H1 (cell line): Measurements from ENCODE around the gene DAGLA. TPM values are rescaled to one million over a fixed set of nuclear protein-coding genes. Genes with fewer than 3 reads are reported as not detected.
A peak's percentile ranks its signal among the peaks of the same experiment; 100 is the strongest.

ENCODE experiments used
- CTCF ChIA-PET: fragments of 300-600 bp; sonication (Branson Sonifier 250); formaldehyde crosslinking; loops from one replicate; lab custom pipeline; 2021; ENCODE audit not compliant: partially characterized antibody; lab: Charles Lee
- POLR2A ChIA-PET: fragments of 300-600 bp; sonication (Branson Sonifier 250); formaldehyde crosslinking; loops from one replicate; lab custom pipeline; 2021; ENCODE audit warnings: inconsistent platforms; ENCODE audit not compliant: partially characterized antibody; lab: Charles Lee
- DNase-seq, 2 experiments: peaks; one replicate each; pipeline versions ENCODE4 v3.0.0 to v3.0.0-alpha.2; 2010 to 2022; ENCODE audit warnings: low spot score in 2 of 2, low read depth in 1 of 2, mixed read lengths in 1 of 2
- FAIRE-seq: peaks from 2 replicates; lab custom pipeline; 2011; peaks lifted over from hg19 to GRCh38; lab: Jason Lieb, UNC
- H2AFZ ChIP-seq: 2 replicates; pipeline ENCODE4 v1.8.1; 2012; ENCODE audit warnings: low read length, inconsistent platforms
- H2AK5ac ChIP-seq: 2 replicates; pipeline ENCODE4 v1.6.1; 2013; ENCODE audit warnings: low read depth, low read length
- H2BK120ac ChIP-seq: replicated peaks from 2 replicates; pipeline ENCODE3; 2013; ENCODE audit warnings: low read depth, low read length, inconsistent platforms
- H2BK12ac ChIP-seq: 2 replicates; pipeline ENCODE4 v1.6.1; 2013; ENCODE audit warnings: low read depth, low read length
- H2BK15ac ChIP-seq: 2 replicates; pipeline ENCODE4 v1.6.1; 2013; ENCODE audit warnings: low read length
- H2BK20ac ChIP-seq: 2 replicates; pipeline ENCODE4 v1.6.1; 2013; ENCODE audit warnings: low read length
- H2BK5ac ChIP-seq: 2 replicates; pipeline ENCODE4 v1.6.1; 2013; ENCODE audit warnings: low read depth, low read length
- H3K14ac ChIP-seq: 2 replicates; pipeline ENCODE4 v1.6.1; 2013; ENCODE audit warnings: inconsistent platforms; ENCODE audit not compliant: insufficient read length
- H3K18ac ChIP-seq: 2 replicates; pipeline ENCODE4 v1.6.1; 2013; ENCODE audit warnings: low read length; ENCODE audit errors: extremely low read depth
- H3K23ac ChIP-seq: 2 replicates; pipeline ENCODE4 v1.6.1; 2013; ENCODE audit warnings: inconsistent platforms; ENCODE audit not compliant: insufficient read length
- H3K23me2 ChIP-seq: 2 replicates; pipeline ENCODE4 v1.6.1; 2013; ENCODE audit warnings: low read depth, low read length
- H3K27ac ChIP-seq: 2 replicates; pipeline ENCODE4 v1.6.1; 2011; ENCODE audit warnings: low read depth, low read length, inconsistent platforms
- H3K27me3 ChIP-seq, 4 experiments: replicated peaks in 1 of 4; 1 replicate in 1 of 4; 2 replicates in 3 of 4; pipeline versions ENCODE4 v1.6.1 to v1.8.1; 2011 to 2013; ENCODE audit warnings: low read length in 3 of 4, mild to moderate bottlenecking in 3 of 4, inconsistent platforms in 2 of 4, mixed read lengths in 2 of 4, moderate library complexity in 1 of 4; ENCODE audit not compliant: control insufficient read depth in 3 of 4, insufficient read depth in 3 of 4; ENCODE audit errors: extremely low read depth in 1 of 4
- H3K36me3 ChIP-seq, 4 experiments: 2 replicates each; pipeline versions ENCODE4 v1.6.1 to v1.8.1; 2011 to 2013; ENCODE audit warnings: mild to moderate bottlenecking in 4 of 4, low read length in 3 of 4, moderate library complexity in 2 of 4, control low read depth in 1 of 4, inconsistent platforms in 1 of 4; ENCODE audit not compliant: insufficient read depth in 4 of 4, control insufficient read depth in 2 of 4
- H3K4ac ChIP-seq: replicated peaks from 2 replicates; pipeline ENCODE3; 2013; ENCODE audit warnings: low read length, low read depth, mixed read lengths, inconsistent platforms; ENCODE audit not compliant: insufficient read length
- H3K4me1 ChIP-seq, 4 experiments: replicated peaks in 1 of 4; 1 replicate in 1 of 4; 2 replicates in 3 of 4; pipeline versions ENCODE4 v1.6.1 to v1.8.1; 2011 to 2013; ENCODE audit warnings: low read length in 3 of 4, inconsistent platforms in 2 of 4, mixed read lengths in 1 of 4; ENCODE audit not compliant: insufficient read depth in 4 of 4, control insufficient read depth in 3 of 4
- H3K4me2 ChIP-seq, 2 experiments: 2 replicates each; pipeline versions ENCODE4 v1.6.1 to v1.8.1; 2011 to 2013; ENCODE audit warnings: low read depth in 2 of 2, low read length in 2 of 2, control low read depth in 1 of 2, inconsistent platforms in 1 of 2, mild to moderate bottlenecking in 1 of 2; ENCODE audit not compliant: insufficient read depth in 1 of 2
- H3K4me3 ChIP-seq, 4 experiments: fragments of 200-600, 300-600 bp in 1 of 4; sonication (generic), shearing (Covaris generic), sonication (Bioruptor Twin) in 1 of 4; 2 replicates each; pipeline versions ENCODE4 v1.5.1 to v1.8.1; 2011 to 2016; ENCODE audit warnings: low read length in 4 of 4, low read depth in 3 of 4, control low read depth in 2 of 4, inconsistent platforms in 2 of 4, mild to moderate bottlenecking in 2 of 4, mixed read lengths in 1 of 4, moderate library complexity in 1 of 4; ENCODE audit not compliant: insufficient read depth in 2 of 4; ENCODE audit errors: extremely low read depth in 1 of 4
- H3K56ac ChIP-seq: replicated peaks from 2 replicates; pipeline ENCODE3; 2013; ENCODE audit warnings: low read depth, mild to moderate bottlenecking, mixed read lengths, low read length, inconsistent platforms; ENCODE audit not compliant: insufficient read length
- H3K79me1 ChIP-seq: 2 replicates; pipeline ENCODE4 v1.6.1; 2013; ENCODE audit warnings: low read depth, low read length, control low read depth
- H3K79me2 ChIP-seq, 2 experiments: 2 replicates each; pipeline versions ENCODE4 v1.6.1 to v1.8.1; 2012 to 2013; ENCODE audit warnings: low read length in 2 of 2, mild to moderate bottlenecking in 2 of 2, inconsistent platforms in 1 of 2; ENCODE audit not compliant: insufficient read depth in 2 of 2, control insufficient read depth in 1 of 2
- H3K9ac ChIP-seq, 4 experiments: replicated peaks in 1 of 4; 1 replicate in 1 of 4; 2 replicates in 3 of 4; pipeline versions ENCODE4 v1.6.1 to v1.8.1; 2011 to 2013; ENCODE audit warnings: low read depth in 3 of 4, low read length in 3 of 4, control low read depth in 2 of 4, mild to moderate bottlenecking in 2 of 4, moderate library complexity in 2 of 4, inconsistent platforms in 1 of 4; ENCODE audit errors: extremely low read depth in 1 of 4
- H3K9me3 ChIP-seq, 2 experiments: 2 replicates each; pipeline versions ENCODE4 v1.6.1 to v1.8.1; 2012 to 2013; ENCODE audit warnings: mild to moderate bottlenecking in 2 of 2, moderate library complexity in 2 of 2, control low read depth in 1 of 2, inconsistent platforms in 1 of 2, low read depth in 1 of 2, low read length in 1 of 2, mixed read lengths in 1 of 2; ENCODE audit not compliant: insufficient read depth in 2 of 2
- H4K20me1 ChIP-seq, 2 experiments: replicated peaks in 1 of 2; 2 replicates each; pipeline versions ENCODE3 to v1.8.1; 2011 to 2013; ENCODE audit warnings: inconsistent platforms in 2 of 2, low read length in 2 of 2, mild to moderate bottlenecking in 1 of 2; ENCODE audit not compliant: insufficient read depth in 2 of 2, control insufficient read depth in 1 of 2
- H4K5ac ChIP-seq: 2 replicates; pipeline ENCODE4 v1.6.1; 2013; ENCODE audit warnings: low read length, low read depth, mixed read lengths, inconsistent platforms; ENCODE audit not compliant: insufficient read length
- H4K8ac ChIP-seq: 2 replicates; pipeline ENCODE4 v1.8.0; 2013; ENCODE audit warnings: mild to moderate bottlenecking, moderate library complexity, low read length, inconsistent platforms; ENCODE audit not compliant: insufficient read depth; ENCODE audit errors: extremely low read depth
- H4K91ac ChIP-seq: replicated peaks from 2 replicates; pipeline ENCODE3; 2013; ENCODE audit warnings: low read length, mixed read lengths, inconsistent platforms; ENCODE audit not compliant: insufficient read length
- ASH2L ChIP-seq: fragments of 200-600, 300-600 bp; sonication (generic); IDR thresholded peaks from one replicate; pipeline ENCODE4 v1.7.1; 2017; ENCODE audit warnings: low read length
- BACH1 ChIP-seq: IDR thresholded peaks from 2 replicates; pipeline ENCODE4 v1.6.1; 2012; ENCODE audit warnings: low read length, improper control_type of control experiment
- WGBS, 2 experiments: shearing (Covaris generic) in 1 of 2; methylation state at CpG; one replicate each; pipeline versions ENCODE4 v1.1.6 to v1.1.7; 2013 to 2015; ENCODE audit warnings: low lambda C conversion rate in 2 of 2, mixed read lengths in 2 of 2, inconsistent platforms in 1 of 2, low coverage in 1 of 2, missing lambda C conversion rate in 1 of 2; ENCODE audit not compliant: insufficient replicate concordance in 2 of 2, insufficient coverage in 1 of 2, insufficient read length in 1 of 2; ENCODE audit errors: extremely low coverage in 1 of 2, missing lambda C conversion rate in 1 of 2; 5-methylcytosine and 5-hydroxymethylcytosine counted together
- polyA plus RNA-seq, 7 experiments: library from polyadenylated mRNA; depleted of rRNA in 3 of 7; stranded (reverse) in 5 of 7; unstranded in 2 of 7; fragments of >200 nt in 5 of 7; fragments of 200-250 nt in 2 of 7; gene quantifications; 1 replicate in 5 of 7; 2 replicates in 1 of 7; 4 replicates in 1 of 7; pipeline versions ENCODE4 v1.2.1 to v1.2.3, GENCODE V29; 2011 to 2013; ENCODE audit warnings: missing spikeins in 2 of 7, mixed read lengths in 2 of 7
- total RNA-seq: library from RNA; stranded (reverse); fragmentation: NEBNext Ultra II Directional; extraction: Animal tissue kit (Norgen Biotek cat#: 25700); gene quantifications from 2 replicates; pipeline ENCODE4 v1.2.1, GENCODE V29; 2021

The DAGLA gene
- total and polyA plus RNA-seq, 2 of the 8 experiments (the other 6 are each of a cell fraction or from before 2014, with no cell fraction given), result 3.6 to 6.6 TPM

GRCh38 chr11:61752925-61753521 is 72.8 kb downstream of the DAGLA start:
- CTCF ChIA-PET, result interaction anchor here (0.7 to 6.0 kb wide), 11 partner anchors 9 to 210 kb away, joined by 3 to 48 read pairs (median 7); partner anchors contain the start of genes FEN1 and TMEM258
- Histone ChIP-seq H2AFZ (no peak overlapping the region; the same call in 1 of the 2 replicates), H4K91ac (peak overlapping the region; percentile 35), H3K79me1 (no peaks in the 10 kb centered on the region), H2BK15ac (peak overlapping the region; percentile 53; the same call in 1 of the 2 replicates), H3K27ac (no peak overlapping the region), H2BK12ac (peak overlapping the region; percentile 27; the same call in 1 of the 2 replicates), H3K9me3 (no peaks in the 10 kb centered on the region), H3K36me3 (no peaks in the 10 kb centered on the region), H2AK5ac (no peak overlapping the region; the same call in 1 of the 2 replicates), H3K23me2 (no peaks in the 10 kb centered on the region; the same call in 1 of the 2 replicates), H3K23ac (no peak overlapping the region), H4K8ac (peak overlapping the region; percentile 69), H3K79me2 (no peaks in the 10 kb centered on the region), H3K4ac (peak overlapping the region; percentile 44), H2BK5ac (no peak overlapping the region), H3K9ac (peak overlapping the region in 1 of 4 experiments; percentile 46; a peak in 1 of 7 replicates), H3K4me1 (peaks cover 6 to 26% (median 21%) of the 10 kb centered on the region in 4 experiments), H2BK120ac (no peak overlapping the region), H3K56ac (no peak overlapping the region), H3K14ac (no peak overlapping the region)
- FAIRE-seq, result no peak
- peak; percentile 45 for TF ChIP-seq ASH2L
- TF ChIP-seq BACH1, result no peak
- TF ChIP-seq, all 59 proteins: peak for 1
- no peak for DNase-seq
- WGBS, 2 experiments, result 37% methylated on average over 17 of the region's 17 CpGs; no CpG with 5 or more reads in 1 of the 2 experiments
- 0 out of 2 replicates have a peak overlapping the region, but pooled peaks have one; percentile 34 for H2BK20ac ChIP-seq
- POLR2A ChIA-PET, result interaction anchor here (0.8 to 2.0 kb wide), 6 partner anchors 11 to 54 kb away, joined by 3 to 10 read pairs (median 6); partner anchors contain the start of genes FEN1 and TMEM258
- H3K4me2 ChIP-seq, result peak overlapping the region; percentile 63 to 77
- peak overlapping the region; percentile 39 to 77 (median 56) for H3K4me3 ChIP-seq
- peaks cover 4 to 21% (median 16%) of the 10 kb centered on the region in 4 experiments for H3K27me3 ChIP-seq
- no peak overlapping the region for H4K5ac ChIP-seq
- H4K20me1 ChIP-seq, result peaks cover 0 to 1% of the 10 kb centered on the region in 2 experiments
- H3K18ac ChIP-seq, result peak overlapping the region; percentile 1; the same call in 1 of the 2 replicates
